RPMI8226 (cell line): ENCODE results near the gene PODNL1.
"Not testable (repeated sequence)": the region's sequence is repeated elsewhere in the genome, so short reads cannot be mapped to it uniquely, and the experiment has no call there.

ENCODE experiments used
- DNase-seq: peaks from one replicate; pipeline ENCODE4 v3.0.0-alpha.2; 2015

PODNL1 gene

GRCh38 chr19:13923194-13923987 lies 14.8 kb downstream of the PODNL1 start:
- no peak for DNase-seq

DNA sequence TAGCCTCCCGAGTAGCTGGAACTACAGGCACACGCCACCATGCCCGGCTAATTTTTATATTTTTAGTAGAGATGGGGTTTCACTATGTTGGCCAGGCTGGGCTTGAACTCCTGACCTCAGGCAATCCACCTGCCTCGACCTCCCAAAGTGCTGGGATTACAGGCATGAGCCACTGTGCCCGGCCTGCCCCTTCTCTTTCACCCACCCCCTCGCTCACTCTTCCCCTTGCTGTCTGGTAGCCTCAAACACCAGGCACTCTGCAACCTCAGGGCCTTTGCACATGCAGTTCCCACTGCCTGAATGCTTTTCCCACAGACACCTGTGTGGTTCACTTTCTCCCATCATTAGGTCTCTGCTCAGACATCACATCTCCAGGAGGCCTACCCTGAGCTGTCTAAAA lies 16.1 kb downstream of the PODNL1 start:
- not testable (repeated sequence) for DNase-seq

GRCh38 chr19:13920940-13921747 lies 17.1 kb downstream of the PODNL1 start:
- DNase-seq, result peak; percentile 50

- DNase-seq, result no peak
These were observed 17.7 kb downstream of the PODNL1 start for GRCh38 chr19:13920524-13920923.

DNA sequence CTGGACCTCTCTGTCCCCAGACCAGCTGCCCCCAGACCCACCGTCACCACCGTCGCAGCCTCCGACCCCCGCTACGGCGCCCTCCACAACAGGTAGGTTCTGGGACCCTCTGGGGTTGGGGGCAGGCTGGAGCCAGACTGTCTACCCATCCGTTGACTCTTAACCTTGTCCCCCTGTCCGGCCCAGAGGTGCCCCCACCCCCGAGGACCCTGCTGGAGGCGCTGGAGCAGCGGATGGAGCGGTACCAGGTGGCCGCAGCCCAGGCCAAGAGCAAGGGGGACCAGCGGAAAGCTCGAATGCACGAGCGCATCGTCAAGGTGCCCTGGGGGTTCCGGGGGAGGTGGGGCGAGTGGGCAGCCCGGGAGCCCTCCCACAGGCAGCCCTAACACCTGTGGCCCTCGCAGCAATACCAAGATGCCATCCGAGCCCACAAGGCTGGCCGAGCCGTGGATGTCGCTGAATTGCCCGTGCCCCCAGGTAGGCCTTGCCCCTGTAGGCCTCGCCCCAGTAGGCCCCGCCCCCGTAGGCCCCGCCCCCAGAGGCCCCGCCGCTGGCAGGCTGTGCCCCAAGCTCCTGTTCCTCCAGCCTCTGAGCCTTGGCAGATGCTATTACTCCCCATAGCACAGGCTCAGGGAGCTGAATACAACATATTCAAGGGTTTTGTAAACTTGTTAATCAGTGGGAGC lies 19.3 kb downstream of the PODNL1 start:
- no peak for DNase-seq

DNA sequence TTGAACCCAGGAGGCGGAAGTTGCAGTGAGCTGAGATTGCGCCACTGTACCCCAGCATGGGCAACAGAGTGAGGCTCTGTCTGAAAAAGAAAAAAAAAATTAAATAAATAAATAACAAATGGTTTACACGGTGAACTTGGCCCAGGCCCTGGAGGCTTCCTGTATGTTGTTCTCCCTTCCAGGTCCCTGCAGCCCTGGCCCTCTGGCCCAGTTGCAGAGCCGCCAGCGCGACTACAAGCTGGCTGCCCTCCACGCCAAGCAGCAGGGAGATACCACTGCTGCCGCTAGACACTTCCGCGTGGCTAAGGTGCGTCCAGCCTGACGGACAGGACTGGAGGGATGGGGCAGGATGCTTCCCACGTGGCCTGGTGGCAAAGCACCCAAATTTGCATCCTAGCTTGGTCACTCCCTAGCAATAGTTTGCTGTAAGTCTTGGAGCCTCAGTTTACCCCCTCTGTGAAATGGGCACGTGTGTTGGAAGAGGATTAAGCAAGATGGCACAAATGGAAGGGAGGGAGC lies 20.3 kb downstream of the PODNL1 start:
- no peak for DNase-seq

- no peak for DNase-seq
These were observed 23.4 kb downstream of the PODNL1 start for GRCh38 chr19:13914777-13915176.

DNA sequence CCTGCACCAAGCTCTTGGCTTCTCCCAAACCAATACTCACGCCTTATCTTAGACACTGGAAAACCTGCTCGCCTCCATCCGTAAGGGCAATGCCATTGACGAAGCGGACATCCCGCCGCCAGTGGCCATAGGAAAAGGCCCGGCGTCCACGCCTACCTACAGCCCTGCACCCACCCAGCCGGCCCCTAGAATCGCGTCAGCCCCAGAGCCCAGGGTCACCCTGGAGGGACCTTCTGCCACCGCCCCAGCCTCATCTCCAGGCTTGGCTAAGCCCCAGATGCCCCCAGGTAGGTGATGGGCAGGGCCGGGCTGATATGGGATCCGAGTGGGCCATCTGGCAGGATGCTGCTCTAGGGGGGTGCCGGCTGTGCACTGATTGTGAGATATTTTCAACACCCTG lies 24.9 kb downstream of the PODNL1 start:
- DNase-seq, result no peak

DNA sequence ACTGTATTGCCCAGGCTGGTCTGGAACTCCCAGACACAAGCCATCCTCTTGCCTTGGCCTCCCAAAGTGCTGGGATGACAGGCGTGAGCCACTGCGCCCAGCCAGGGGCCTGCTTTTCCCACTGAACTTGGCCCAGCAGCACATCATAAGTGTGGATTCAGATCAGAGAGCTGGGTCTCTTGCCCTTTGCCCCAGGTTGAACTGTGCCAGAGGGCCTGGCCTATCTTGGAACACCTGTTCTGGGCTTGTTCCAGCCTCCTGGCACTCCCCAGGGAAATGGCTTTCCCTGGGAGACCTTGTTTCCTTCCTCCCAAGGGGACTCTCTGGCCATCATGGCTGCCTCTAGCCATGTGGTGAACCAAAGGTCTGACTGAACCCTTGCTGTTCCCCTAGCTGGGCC lies 28.8 kb downstream of the PODNL1 start:
- no peak for DNase-seq

- no peak for DNase-seq
These were observed 29.5 kb downstream of the PODNL1 start for GRCh38 chr19:13908674-13909073.

DNA sequence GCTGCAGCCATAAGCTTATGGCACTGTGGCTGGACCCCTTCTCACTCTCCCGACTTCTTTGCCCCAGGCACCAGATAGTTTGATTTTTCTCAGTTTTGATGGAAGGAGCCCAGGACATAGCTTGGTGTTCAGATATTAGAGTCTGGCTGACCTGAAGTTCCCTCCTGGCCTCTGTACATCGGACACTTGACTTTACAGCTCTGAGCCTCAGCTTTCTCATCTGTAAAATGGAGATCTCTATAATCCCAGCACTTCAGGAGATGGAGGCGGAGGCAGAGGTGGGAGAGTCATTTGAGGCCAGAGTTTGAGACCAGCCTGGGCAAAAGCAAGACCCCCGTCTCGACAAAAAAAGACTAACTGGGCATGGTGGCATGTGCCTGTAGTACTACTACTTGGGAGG lies 31.3 kb downstream of the PODNL1 start:
- no peak for DNase-seq

DNA sequence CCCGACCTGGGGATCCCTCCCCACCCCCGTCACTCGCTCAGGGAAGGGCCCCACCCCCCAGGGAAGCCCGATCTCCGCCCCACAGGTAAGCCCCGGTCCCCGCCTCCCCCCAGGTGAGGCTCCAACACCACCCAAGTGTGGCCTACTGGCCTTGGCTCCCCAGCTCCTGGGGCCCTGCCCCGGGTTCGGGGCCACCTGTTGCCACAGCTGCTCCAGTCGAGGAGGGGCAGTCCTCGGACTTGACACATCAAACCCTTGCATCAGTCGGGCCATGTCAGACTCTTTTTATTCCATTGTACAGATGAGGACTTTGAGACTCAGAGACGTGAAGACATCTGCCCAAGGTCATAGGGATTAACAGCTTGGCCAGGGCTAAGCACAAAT lies 31.7 kb downstream of the PODNL1 start:
- DNase-seq, result peak; percentile 31

DNA sequence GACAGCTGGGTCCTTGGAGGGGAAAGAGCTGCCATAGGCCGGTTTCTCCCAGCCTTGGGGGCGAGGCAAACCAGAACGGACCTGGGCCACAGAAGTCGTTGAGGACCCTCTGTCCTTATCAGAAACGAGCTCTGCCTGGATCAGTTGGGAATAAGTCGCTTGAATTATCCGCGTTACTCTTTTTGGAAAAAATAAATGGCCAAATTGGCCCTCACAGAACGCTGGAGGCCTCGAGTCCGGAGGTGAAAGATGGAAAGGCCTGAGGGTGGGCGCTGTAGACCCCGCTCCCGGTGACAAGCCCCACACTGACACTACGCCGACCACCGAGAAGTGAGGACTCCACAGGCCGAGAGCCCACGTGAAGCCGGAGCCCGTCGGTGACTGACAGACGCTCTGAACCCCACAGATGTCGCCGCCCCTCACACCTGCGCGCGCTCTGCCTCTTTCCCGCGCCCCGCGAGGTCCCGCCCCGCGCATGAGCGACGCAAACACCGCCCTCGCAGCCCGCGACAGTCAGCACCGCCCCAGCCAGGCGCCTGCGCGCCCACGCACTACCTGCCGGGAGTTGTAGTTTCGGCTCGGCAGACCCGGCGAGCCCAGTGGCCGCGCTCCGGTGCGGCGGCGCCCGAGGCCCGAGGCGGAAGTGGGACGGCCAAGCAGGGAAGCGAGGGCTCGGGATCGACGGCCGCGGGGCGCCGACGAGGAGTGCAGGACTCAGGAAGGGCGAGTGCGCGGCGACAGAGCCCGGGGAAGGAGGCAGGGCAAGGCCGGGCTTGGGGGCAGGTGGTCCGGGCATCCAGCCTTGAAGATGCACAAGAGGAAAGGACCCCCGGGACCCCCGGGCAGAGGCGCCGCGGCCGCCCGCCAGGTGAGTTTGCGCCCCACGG lies 32.3 kb downstream of the PODNL1 start, which contains the start of the genes BRME1 and CC2D1A:
Gene BRME1 (minus strand): TSS at position 484 of the 887 bp plus-strand sequence. CDS start 1,225 bp downstream, outside the sequence.
Gene CC2D1A (plus strand): TSS at position 568 of the 887 bp plus-strand sequence. CDS start 241 bp downstream, at position 809.
- peak; percentile 95 for DNase-seq

DNA sequence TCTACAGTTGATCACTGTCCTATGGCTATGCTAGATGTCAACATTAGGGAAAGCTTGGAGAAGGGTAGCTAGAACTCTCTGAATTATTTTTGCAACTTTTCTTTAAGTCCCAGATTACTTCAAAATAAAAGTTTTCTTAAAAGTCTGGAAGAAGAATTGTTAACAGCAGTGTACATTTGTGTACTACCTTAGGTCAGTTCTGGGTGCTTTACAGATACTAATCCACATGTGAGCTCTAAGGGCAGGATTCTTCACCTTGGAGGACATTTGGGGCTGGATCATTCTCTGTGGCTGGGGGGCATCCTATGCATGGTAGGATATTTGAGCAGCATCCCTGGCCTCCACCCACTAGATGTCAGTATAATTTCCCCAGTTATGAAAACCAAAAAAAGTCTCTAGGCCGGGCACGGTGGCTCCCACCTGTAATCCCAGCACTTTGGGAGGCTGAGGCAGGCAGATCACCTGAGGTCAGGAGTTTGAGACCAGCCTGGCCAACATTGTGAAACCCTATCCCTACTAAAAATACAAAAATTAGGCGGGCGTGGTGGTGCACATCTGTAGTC lies 35.1 kb downstream of the PODNL1 start:
- DNase-seq, result no peak

DNA sequence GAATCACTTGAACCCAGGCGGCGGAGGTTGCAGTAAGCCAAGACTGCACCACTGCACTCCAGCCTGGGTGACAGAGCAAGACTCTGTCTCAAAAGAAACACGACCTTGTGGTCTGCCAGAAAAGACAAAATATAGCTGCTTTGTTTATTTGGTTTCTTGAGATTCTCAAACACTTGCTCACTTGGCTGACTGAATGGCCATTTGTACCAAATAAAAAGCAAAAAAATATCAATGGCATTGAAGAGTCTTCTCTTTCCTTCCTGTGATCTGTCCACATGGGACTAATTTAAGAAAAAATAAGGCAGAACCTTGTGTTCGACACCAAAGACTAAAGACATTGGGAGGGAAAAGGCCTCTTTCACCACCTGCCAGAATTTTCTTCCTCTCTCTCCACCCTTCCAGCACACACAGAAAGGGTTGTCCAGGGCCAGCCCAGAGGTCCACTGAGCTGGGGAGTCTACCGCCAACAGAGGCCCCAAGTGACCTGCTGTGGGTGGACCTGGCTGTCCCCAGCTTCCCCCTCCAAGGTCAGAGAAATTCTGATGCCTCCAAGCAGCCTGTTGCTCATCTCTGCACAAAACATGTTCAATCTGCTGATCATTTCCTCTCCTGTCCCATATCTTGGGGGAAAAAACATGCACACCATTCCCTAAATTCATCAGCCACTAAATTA lies 38.2 kb downstream of the PODNL1 start:
- no peak for DNase-seq

- DNase-seq, result no peak
These were observed 38.8 kb downstream of the PODNL1 start for GRCh38 chr19:13899393-13899792.

DNA sequence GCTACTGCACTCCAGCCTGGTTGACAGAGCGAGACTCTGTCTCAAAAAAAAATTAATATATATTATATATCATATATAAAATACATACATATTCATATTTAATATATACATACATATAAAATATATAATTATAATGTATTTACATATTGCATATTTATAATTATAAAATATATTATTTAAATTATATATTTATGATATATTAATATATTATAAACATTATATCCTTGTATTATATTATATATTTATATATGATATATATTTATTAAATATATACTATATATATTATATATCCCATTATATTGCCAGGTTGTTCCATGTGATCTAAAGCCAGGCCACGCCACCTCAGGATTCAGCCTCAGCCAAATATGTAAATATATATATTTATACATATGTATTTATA lies 42.0 kb downstream of the PODNL1 start:
- DNase-seq, result no peak

GRCh38 chr19:13894552-13894951 lies 43.7 kb downstream of the PODNL1 start:
- no peak for DNase-seq

DNA sequence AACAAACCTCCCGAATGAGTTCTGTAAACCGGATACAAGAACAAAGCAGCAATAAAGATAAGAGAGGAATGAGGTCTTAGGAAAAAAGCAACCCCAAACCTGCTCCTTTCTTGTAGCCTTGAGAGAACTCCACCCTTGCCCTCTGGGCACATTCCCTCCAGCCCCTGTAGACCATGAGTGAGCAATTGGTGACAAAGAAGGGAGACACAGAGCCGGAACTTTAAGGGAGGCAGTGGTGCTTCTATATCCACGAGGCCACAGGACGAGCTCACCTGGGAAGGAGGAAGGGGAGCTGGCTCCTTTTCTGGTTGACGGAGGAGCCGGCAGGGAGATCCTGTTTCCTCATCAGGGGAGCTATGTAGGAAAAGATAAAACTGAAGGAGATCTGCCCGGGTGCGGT lies 45.3 kb downstream of the PODNL1 start:
- no peak for DNase-seq

DNA sequence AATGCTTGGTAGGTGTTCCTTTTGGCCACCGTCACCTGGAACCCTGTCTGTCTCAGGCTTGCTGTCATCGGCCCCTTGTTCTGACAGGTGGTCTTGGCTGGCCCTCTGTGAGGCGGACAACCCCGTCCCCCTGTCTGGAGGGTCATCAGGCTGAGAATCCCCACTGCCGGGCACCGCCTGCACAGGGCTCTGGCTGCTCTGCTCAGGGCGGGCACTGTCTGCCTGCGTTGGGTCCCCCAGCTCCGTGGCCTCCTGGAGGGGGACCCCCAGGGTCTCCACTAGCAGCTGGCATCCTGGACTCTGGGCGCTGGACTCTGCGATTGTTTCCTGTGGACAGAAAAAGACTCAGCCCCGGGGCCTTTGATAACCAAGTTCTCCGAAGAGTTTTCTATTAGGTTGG lies 48.1 kb downstream of the PODNL1 start:
- DNase-seq, result no peak

- peak; percentile 66 for DNase-seq
These were observed 49.9 kb downstream of the PODNL1 start for GRCh38 chr19:13888281-13888680.
